SIG-M5 treated with dmso at 0.1 percent for 504 hours (cell line): ENCODE results near the gene SPON2.
A peak's percentile ranks its signal among the peaks of the same experiment; 100 is the strongest.

Experiments used
- DNase-seq: peaks from one replicate; lab custom pipeline; 2025; ENCODE audit not compliant: unreplicated experiment; lab: John Stamatoyannopoulos, UW

The SPON2 gene

GRCh38 chr4:1195109-1195671 is 22.8 kb upstream of the SPON2 start:
- no peak for DNase-seq

- DNase-seq: no peak
Measured at GRCh38 chr4:1194010-1194900, 21.9 kb upstream of the SPON2 start.

GRCh38 chr4:1193206-1194009 is 21.0 kb upstream of the SPON2 start:
- DNase-seq: no peak

GRCh38 chr4:1192493-1193205 is 20.3 kb upstream of the SPON2 start:
- DNase-seq: no peak

GRCh38 chr4:1192091-1192492 is 19.7 kb upstream of the SPON2 start:
- DNase-seq: no peak

- DNase-seq: no peak
Measured at GRCh38 chr4:1191621-1192020, 19.2 kb upstream of the SPON2 start.

- DNase-seq: no peak
Measured at GRCh38 chr4:1187182-1187581, 14.8 kb upstream of the SPON2 start.

- DNase-seq: peak; percentile 85
Measured at GRCh38 chr4:1183985-1184773, 11.8 kb upstream of the SPON2 start.

GRCh38 chr4:1182313-1182712 is 9.9 kb upstream of the SPON2 start:
- no peak for DNase-seq

GRCh38 chr4:1180663-1181062 is 8.3 kb upstream of the SPON2 start:
- DNase-seq: no peak

GRCh38 chr4:1179976-1180375 is 7.6 kb upstream of the SPON2 start:
- DNase-seq: no peak

GRCh38 chr4:1179089-1179441 is 6.7 kb upstream of the SPON2 start:
- no peak for DNase-seq

- DNase-seq: no peak
Measured at GRCh38 chr4:1178300-1179088, 6.1 kb upstream of the SPON2 start.

GRCh38 chr4:1177274-1178141 is 5.1 kb upstream of the SPON2 start:
- DNase-seq: no peak

- DNase-seq: no peak
Measured at GRCh38 chr4:1176398-1177273, 4.3 kb upstream of the SPON2 start.

GRCh38 chr4:1175635-1176229 is 3.3 kb upstream of the SPON2 start:
- DNase-seq: no peak

- DNase-seq: no peak
Measured at GRCh38 chr4:1174941-1175634, 2.7 kb upstream of the SPON2 start.
